Activated CD8-positive, alpha-beta memory T cell treated with anti-CD3 and anti-CD28 coated beads, Interleukin-2, amount 50 U/mL, for 4 hours (primary cell): ENCODE results near the gene ENKD1.

ENCODE experiments used
- DNase-seq: peaks from one replicate; pipeline ENCODE4 v3.0.0-alpha.2; 2020

Gene ENKD1

DNA sequence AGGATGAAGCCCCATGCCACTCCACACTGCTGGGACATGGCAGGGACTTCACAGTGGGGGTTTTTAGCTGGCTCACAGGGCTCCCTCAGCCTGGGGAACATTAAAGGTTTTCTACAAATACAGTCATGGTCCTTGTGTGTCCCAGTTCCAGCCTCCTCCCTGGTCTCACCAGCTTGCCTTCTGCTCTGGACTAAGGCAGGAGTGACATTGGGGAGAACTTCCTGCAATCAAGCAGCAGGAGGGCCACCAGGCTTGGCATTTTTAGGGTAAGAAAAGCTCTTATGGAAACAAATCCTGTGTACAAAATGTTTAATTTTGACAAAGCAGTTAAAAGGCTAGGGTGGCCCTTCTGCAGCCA is 3.9 kb downstream of the ENKD1 start:
- no peak for DNase-seq

GRCh38 chr16:67661886-67662652 is 4.5 kb downstream of the ENKD1 start:
- no peak for DNase-seq

DNA sequence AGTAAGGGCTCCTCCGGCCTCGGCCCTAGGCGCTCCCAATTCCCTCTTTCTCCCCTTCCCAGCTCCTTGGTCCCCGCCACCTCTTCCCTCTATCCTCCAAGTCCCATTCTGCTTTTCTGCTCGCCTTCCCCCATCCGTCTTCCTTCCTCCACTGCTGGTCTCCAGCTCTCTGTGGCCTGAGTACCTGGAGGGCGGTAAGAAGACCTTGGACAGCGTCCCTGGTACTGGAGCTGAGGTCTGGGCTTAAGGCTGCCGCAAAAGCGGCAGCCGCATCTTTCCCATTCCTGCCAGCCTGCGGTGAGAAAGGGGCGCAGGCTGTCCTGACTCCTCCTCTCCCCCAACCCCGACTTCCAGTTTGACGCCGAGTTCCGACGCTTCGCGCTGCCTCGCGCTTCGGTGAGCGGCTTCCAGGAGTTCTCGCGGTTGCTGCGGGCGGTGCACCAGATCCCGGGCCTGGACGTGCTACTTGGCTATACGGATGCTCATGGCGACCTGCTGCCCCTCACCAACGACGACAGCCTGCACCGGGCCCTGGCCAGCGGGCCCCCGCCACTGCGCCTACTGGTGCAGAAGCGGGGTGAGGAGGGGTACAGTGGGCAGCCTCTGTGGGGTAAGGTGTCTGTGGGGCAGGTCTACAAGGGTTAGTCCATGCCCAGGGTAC is 5.3 kb downstream of the ENKD1 start:
- DNase-seq, result no peak

GRCh38 chr16:67660564-67661028 is 6.0 kb downstream of the ENKD1 start, which contains the start of gene PARD6A:
TSS of gene PARD6A (plus strand) at chr16:67660960. CDS start at chr16:67661039, 79 bp downstream.
- DNase-seq, result peak; percentile 94

DNA sequence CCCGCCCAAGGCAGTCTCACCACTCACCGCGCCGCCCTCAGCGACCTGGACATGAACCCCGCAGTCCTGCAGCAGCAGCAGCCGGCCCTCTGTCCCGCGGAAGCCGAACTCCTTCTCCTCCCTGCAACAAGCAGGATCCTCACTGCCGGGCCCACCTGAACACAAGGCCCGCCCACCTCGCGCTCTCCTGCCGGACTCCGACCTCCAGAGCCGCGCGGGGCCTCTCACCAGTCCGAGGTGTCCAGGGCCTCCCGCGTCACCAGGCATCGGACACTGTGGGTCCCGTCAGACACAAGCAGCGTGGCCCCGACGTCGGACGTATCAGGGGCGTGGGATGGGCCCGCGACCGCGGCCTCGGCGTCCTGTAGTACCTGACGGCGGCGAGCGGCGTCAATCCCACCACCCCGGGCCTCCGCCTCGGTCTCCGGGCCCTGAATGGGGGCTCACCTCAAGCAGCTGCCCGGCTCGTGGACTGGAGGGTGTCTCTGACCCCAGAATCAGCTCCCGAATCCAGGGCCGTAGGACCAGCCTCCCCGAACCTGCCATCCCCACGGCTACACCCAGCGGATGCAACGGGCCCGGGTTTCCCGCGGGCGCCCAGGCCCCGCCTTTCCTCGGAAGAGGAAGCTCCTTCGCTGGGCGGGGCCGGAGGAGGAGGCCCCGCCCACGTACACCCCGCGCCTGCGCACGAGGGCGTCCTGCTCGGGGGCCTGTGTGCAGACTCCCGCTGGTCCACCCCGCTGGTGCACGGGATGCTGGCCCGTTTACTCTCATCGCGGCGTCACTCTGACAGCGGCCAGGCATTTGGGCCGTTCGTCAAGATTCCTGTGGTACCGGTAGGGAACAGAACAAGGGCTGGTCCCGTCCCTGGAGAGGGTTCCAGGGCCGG is 6.6 kb downstream of the ENKD1 start, which contains the start of gene ACD:
Gene ACD, minus strand, starts transcription at position 586 of the 889 bp plus-strand sequence. Its CDS starts 40 bp downstream, at position 546.
- peak; percentile 92 for DNase-seq

DNA sequence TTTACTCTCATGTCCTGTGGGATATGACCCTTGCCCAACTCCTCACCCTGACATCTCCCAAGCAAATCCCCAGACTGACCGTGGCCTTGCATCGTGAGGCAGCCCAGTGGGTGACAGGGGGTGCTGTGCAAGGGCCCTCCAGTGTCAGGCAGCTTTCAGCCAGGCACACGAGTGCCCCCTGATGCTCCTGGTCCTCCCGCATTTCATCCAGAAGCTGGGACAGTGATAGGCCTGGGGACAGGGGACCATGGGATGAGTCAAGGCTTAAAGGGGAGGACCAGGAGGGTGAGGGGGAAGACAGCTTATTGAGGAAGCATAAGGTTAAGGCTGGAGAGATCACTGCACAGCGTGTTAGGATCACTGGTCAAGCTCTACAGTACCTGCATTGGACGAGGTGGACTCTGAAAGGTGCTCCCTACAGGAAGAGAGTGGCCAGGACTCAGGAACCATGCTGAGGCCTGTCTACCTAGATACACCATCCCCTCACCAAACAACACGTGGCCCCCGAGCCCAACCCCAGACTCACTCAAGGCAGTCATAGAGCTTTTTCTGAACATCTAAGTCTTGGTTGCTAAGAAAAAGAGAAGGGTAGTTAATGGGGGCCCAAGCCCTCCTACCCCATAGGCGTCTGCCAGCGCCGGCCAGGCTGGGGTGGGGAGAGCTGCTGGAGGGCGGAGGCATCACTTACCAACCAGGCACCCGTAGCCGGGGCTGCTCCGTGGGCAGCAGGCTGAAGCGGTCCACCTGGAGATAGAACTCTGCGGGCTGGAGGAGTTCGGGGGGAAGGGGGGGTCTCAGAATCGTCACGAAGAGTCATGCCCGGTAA is 7.5 kb downstream of the ENKD1 start:
- DNase-seq, result no peak

- no peak for DNase-seq
Observed at GRCh38 chr16:67657751-67658518, 8.6 kb downstream of the ENKD1 start.

GRCh38 chr16:67657017-67657608 is 9.4 kb downstream of the ENKD1 start:
- DNase-seq, result no peak

DNA sequence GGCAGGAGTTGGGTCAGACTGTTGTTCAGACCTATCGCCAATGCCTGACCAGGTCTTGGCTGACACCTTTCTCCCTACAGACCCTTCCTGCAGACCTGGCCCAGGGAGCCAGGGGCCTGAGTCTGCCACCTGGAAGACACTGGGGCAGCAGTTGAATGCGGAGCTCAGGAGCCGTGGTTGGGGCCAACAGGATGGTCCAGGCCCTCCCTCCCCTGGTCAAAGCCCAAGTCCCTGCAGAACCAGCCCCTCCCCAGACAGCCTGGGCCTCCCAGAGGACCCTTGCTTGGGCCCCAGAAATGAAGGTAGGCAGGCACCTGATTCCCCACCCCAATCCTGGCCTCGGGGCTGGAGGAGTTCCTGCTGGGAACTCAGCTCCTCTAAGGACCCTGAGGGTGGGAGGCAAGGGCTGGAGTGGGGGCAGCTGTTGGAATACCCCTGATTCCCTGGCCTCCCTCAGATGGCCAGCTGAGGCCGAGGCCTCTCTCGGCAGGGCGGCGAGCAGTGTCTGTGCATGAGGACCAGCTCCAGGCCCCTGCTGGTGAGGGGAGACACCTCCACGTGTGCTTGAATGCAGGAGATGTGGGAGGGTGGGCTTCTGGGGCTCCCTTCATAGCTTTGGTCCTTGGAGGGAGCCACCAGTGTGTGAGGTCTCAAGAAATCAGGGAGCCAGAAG is 10.1 kb downstream of the ENKD1 start:
- no peak for DNase-seq

GRCh38 chr16:67655363-67655762 is 11.2 kb downstream of the ENKD1 start:
- no peak for DNase-seq

DNA sequence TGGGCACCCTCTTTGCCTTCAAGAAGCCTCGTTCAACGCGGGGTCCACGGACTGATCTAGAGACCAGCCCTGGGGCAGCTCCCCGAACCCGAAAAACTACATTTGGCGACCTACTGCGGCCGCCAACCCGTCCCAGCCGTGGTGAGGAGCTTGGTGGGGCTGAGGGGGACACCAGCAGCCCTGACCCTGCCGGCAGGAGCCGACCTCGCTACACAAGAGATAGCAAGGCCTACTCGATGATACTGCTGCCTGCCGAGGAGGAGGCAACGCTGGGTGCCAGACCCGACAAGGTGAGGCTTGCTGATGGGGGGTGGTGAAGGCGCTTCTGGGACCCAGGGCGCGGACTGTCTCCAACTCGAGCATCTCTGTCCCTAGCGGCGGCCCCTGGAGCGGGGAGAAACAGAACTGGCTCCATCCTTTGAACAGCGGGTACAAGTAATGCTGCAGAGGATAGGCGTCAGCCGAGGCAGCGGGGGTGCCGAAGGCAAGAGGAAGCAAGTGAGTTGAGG is 12.1 kb downstream of the ENKD1 start:
- DNase-seq, result no peak

GRCh38 chr16:67653789-67654402 is 12.7 kb downstream of the ENKD1 start:
- no peak for DNase-seq

GRCh38 chr16:67653128-67653788 is 13.3 kb downstream of the ENKD1 start:
- no peak for DNase-seq

DNA sequence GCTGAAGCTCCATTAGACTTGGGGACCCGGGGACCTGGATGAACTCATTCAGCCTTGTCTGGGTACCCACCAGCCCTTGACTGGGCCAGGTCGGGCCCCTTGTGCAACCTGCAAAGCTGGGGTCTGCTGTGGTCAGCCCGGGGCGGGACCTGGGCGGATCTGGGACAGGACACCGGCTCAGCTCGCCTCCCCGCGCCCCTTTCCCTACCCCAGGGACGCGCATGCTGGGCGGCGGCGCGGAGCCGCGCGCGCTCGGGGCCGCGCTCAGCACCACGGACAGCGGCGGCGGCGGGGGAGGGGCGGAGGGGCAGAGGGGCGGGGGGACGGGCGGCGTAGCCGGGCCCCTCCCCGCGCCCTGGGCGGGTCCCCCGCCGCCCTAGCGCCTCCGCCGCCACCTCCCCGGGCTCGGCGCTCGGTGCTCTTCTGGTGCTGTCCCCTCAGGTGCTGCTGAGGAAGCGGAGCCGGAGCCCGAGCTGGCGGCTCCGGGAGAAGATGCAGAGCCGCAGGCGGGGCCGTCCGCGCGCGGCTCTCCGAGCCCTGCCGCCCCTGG is 13.9 kb downstream of the ENKD1 start:
- DNase-seq, result no peak

- DNase-seq, result no peak
Observed at GRCh38 chr16:67651847-67652246, 14.7 kb downstream of the ENKD1 start.

- DNase-seq, result no peak
Observed at GRCh38 chr16:67651039-67651438, 15.5 kb downstream of the ENKD1 start.

- DNase-seq, result no peak
Observed at GRCh38 chr16:67650023-67650422, 16.5 kb downstream of the ENKD1 start.

- no peak for DNase-seq
Observed at GRCh38 chr16:67649494-67649931, 17.0 kb downstream of the ENKD1 start.
